Kidney epithelial cell (primary cell): ENCODE data around the gene CPLANE2. TPM values are rescaled to one million over a fixed set of nuclear protein-coding genes. Genes with fewer than 3 reads are reported as not detected.
A peak's percentile ranks its signal among the peaks of the same experiment; 100 is the strongest.

Experiments
- DNase-seq: peaks from one replicate; pipeline ENCODE4 v3.0.0-alpha.2; 2010; ENCODE audit warnings: low read depth
- H3K27me3 ChIP-seq: 2 replicates; pipeline ENCODE4 v1.6.0; 2011; ENCODE audit warnings: low read length; ENCODE audit not compliant: control insufficient read depth, insufficient read depth
- H3K36me3 ChIP-seq: 2 replicates; pipeline ENCODE4 v1.5.1; 2011; ENCODE audit warnings: low read length; ENCODE audit not compliant: control insufficient read depth, insufficient read depth
- H3K4me3 ChIP-seq: 2 replicates; pipeline ENCODE4 v1.5.1; 2011; ENCODE audit warnings: low read depth, mild to moderate bottlenecking, control low read depth, low read length
- total RNA-seq: library from RNA; depleted of rRNA; stranded (reverse); fragments of >200 nt; gene quantifications from 2 replicates; pipeline ENCODE4 v1.2.3, GENCODE V29; 2015
- TF ChIP-seq, protein P1 (sequence below): IDR thresholded peaks from 2 replicates; pipeline ENCODE4 v1.5.1; 2011; ENCODE audit warnings: mild to moderate bottlenecking, moderate library complexity, low read length, control low read depth, inconsistent platforms; ENCODE audit not compliant: insufficient read depth, poor library complexity, severe bottlenecking

The CPLANE2 gene
- total RNA-seq, 1 donor from 2014 or later, result 3.5 TPM

DNA sequence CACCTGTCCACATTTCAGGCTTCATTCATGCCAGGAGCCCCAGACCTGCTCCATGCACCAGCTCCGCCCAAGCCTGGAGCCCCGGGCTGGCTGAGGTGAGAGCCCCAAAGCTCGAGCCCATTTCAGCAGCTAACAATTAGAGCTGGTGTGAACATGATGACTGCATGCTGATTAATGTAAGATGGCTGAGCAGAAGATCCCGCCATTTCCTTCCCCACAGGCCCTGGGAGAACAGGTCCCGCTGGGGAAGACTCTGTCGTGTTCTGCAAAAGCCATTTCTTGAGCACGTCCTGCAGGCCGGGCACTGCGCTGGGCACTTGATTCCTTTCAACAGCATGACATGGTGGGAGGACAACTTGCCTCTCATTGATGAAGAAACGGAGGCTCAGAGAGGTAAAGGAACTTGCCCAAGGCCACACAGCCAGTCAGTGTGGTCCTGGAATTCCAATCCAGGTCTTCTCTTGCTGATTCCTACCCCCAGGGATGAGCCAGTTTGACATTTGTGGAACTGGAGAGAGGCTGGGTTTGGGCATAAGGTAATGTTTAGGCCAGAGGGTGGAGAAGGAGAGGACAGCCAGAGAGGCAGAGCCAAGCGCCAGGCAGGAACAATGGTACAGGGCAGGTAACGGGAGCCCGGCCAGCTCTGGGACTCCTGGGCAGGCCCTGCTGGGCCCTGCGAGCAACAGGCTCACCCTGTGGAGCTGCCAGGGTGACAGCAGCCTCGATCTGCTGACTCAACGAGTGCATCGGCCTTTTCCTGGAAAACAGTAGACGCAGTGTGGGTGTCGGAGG is 53.0 kb downstream of the CPLANE2 start:
- H3K36me3 ChIP-seq, result no peaks in the 10 kb centered on the region
- DNase-seq, result no peak
- TF ChIP-seq, protein P1, sequence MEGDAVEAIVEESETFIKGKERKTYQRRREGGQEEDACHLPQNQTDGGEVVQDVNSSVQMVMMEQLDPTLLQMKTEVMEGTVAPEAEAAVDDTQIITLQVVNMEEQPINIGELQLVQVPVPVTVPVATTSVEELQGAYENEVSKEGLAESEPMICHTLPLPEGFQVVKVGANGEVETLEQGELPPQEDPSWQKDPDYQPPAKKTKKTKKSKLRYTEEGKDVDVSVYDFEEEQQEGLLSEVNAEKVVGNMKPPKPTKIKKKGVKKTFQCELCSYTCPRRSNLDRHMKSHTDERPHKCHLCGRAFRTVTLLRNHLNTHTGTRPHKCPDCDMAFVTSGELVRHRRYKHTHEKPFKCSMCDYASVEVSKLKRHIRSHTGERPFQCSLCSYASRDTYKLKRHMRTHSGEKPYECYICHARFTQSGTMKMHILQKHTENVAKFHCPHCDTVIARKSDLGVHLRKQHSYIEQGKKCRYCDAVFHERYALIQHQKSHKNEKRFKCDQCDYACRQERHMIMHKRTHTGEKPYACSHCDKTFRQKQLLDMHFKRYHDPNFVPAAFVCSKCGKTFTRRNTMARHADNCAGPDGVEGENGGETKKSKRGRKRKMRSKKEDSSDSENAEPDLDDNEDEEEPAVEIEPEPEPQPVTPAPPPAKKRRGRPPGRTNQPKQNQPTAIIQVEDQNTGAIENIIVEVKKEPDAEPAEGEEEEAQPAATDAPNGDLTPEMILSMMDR, result no peak
- H3K27me3 ChIP-seq, result no peaks in the 10 kb centered on the region
- no peak overlapping the region for H3K4me3 ChIP-seq

DNA sequence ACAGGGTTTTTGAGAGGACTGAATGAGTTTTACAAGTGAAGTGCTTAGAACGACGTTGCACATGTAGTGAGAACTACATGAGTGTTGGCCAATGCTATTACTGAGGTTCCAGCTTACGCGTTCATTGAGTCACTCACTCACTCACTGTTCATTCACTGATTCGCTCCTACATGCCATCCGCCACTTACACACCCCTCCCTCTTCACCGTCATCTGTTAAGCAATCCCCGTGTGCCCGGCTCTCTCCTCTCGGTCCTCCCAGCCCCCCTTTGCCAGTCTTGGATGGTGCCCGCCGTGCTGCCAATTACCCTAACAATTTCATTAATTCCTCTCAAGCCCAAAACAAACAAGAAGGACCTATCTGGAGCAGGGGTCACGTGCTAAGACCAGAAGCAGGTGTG is 53.8 kb downstream of the CPLANE2 start:
- TF ChIP-seq, protein P1, result no peak
- no peaks in the 10 kb centered on the region for H3K27me3 ChIP-seq
- H3K36me3 ChIP-seq, result no peaks in the 10 kb centered on the region
- H3K4me3 ChIP-seq, result no peak overlapping the region
- DNase-seq, result no peak

GRCh38 chr1:16181887-16182719 is 54.9 kb downstream of the CPLANE2 start:
- TF ChIP-seq, protein P1, result no peak
- peak; percentile 78 for DNase-seq
- H3K36me3 ChIP-seq, result no peaks in the 10 kb centered on the region
- H3K4me3 ChIP-seq, result no peak overlapping the region
- H3K27me3 ChIP-seq, result no peaks in the 10 kb centered on the region

Other genes with a start within 250 kb of the CPLANE2 start
- not detected in 2 replicates for gene SRARP, start 232.9 kb downstream of the CPLANE2 start, total RNA-seq
- gene HSPB7, start 219.1 kb downstream of the CPLANE2 start, total RNA-seq, result 0.07 TPM in 1 of 2 replicates, not detected in the other
- gene CLCNKA, start 215.1 kb downstream of the CPLANE2 start, total RNA-seq, result not detected in 2 replicates
- gene CLCNKB, start 193.4 kb downstream of the CPLANE2 start, total RNA-seq, result 0.50 and 1.6 TPM in 2 replicates
- gene FAM131C, start 163.5 kb downstream of the CPLANE2 start, total RNA-seq, result 0.46 and 0.89 TPM in 2 replicates
- 211 and 234 TPM in 2 replicates for gene EPHA2, start 81.1 kb downstream of the CPLANE2 start, total RNA-seq
- gene ARHGEF19, start 24.5 kb downstream of the CPLANE2 start, total RNA-seq, result 2.7 and 5.6 TPM in 2 replicates
- gene FBXO42, start 115.3 kb upstream of the CPLANE2 start, total RNA-seq, result 11.9 and 18.9 TPM in 2 replicates
- 96.0 and 108 TPM in 2 replicates for gene SZRD1, start 130.1 kb upstream of the CPLANE2 start, total RNA-seq
- not detected in 2 replicates for gene SPATA21, start 200.2 kb upstream of the CPLANE2 start, total RNA-seq
- gene NECAP2, start 203.5 kb upstream of the CPLANE2 start, total RNA-seq, result 135 and 145 TPM in 2 replicates